H9 (cell line): ENCODE results near the gene NAPA. TPM values are rescaled to one million over a fixed set of nuclear protein-coding genes. Genes with fewer than 3 reads are reported as not detected.

Source experiments
- DNase-seq: peaks from one replicate; pipeline ENCODE4 v3.0.0-alpha.2; 2017
- H2AFZ ChIP-seq: one replicate; pipeline ENCODE4 v1.6.1; 2013; ENCODE audit warnings: mild to moderate bottlenecking, low read length, control low read depth, moderate library complexity
- H2AK5ac ChIP-seq: 2 replicates; pipeline ENCODE4 v1.6.1; 2013; ENCODE audit warnings: low read length, control low read depth, mixed read lengths; ENCODE audit not compliant: insufficient read length
- H2BK120ac ChIP-seq: one replicate; pipeline ENCODE4 v1.6.1; 2013; ENCODE audit warnings: low read depth, mild to moderate bottlenecking, low read length, control low read depth, inconsistent platforms; ENCODE audit not compliant: poor library complexity, severe bottlenecking
- H2BK12ac ChIP-seq: 2 replicates; pipeline ENCODE4 v1.6.1; 2013; ENCODE audit warnings: low read length, control low read depth, mixed read lengths, low read depth; ENCODE audit not compliant: insufficient read length
- H2BK15ac ChIP-seq: 2 replicates; pipeline ENCODE4 v1.6.1; 2013; ENCODE audit warnings: low read depth, low read length, control low read depth
- H2BK20ac ChIP-seq: one replicate; pipeline ENCODE4 v1.6.1; 2013; ENCODE audit warnings: low read depth, mild to moderate bottlenecking, low read length, control low read depth, inconsistent platforms; ENCODE audit not compliant: poor library complexity, severe bottlenecking
- H2BK5ac ChIP-seq: 2 replicates; pipeline ENCODE4 v1.6.1; 2013; ENCODE audit warnings: low read length, control low read depth, mixed read lengths; ENCODE audit not compliant: insufficient read length
- H3K14ac ChIP-seq: 2 replicates; pipeline ENCODE4 v1.6.1; 2013; ENCODE audit warnings: low read length, control low read depth; ENCODE audit not compliant: insufficient read depth
- H3K18ac ChIP-seq: 2 replicates; pipeline ENCODE4 v1.6.1; 2013; ENCODE audit warnings: low read depth, mild to moderate bottlenecking, mixed read lengths, low read length, control low read depth; ENCODE audit not compliant: insufficient read length
- H3K23ac ChIP-seq: 2 replicates; pipeline ENCODE4 v1.6.1; 2013; ENCODE audit warnings: low read length, control low read depth, mixed read lengths, low read depth; ENCODE audit not compliant: insufficient read length
- H3K23me2 ChIP-seq: 2 replicates; pipeline ENCODE4 v1.6.1; 2013; ENCODE audit warnings: low read depth, mild to moderate bottlenecking, mixed read lengths, low read length, control low read depth; ENCODE audit not compliant: insufficient read length, poor library complexity, severe bottlenecking
- H3K27ac ChIP-seq: 2 replicates; pipeline ENCODE4 v1.5.1; 2013; ENCODE audit warnings: low read length, control low read depth, mixed read lengths, low read depth; ENCODE audit not compliant: insufficient read length
- H3K27me3 ChIP-seq: 2 replicates; pipeline ENCODE4 v1.6.1; 2013; ENCODE audit warnings: low read length, control low read depth, inconsistent platforms; ENCODE audit not compliant: insufficient read depth
- H3K4ac ChIP-seq: 2 replicates; pipeline ENCODE4 v1.6.1; 2013; ENCODE audit warnings: low read depth, mild to moderate bottlenecking, control low read depth, inconsistent platforms, low read length, moderate library complexity
- H3K4me1 ChIP-seq: 2 replicates; pipeline ENCODE4 v1.6.1; 2013; ENCODE audit warnings: low read length, control low read depth, inconsistent platforms; ENCODE audit not compliant: insufficient read depth
- H3K4me2 ChIP-seq: 2 replicates; pipeline ENCODE4 v1.6.1; 2013; ENCODE audit warnings: low read length, control low read depth, mixed read lengths; ENCODE audit not compliant: insufficient read length, insufficient read depth
- H3K56ac ChIP-seq: 2 replicates; pipeline ENCODE4 v1.6.1; 2013; ENCODE audit warnings: low read depth, mild to moderate bottlenecking, mixed read lengths, low read length, control low read depth; ENCODE audit not compliant: insufficient read length
- H3K79me1 ChIP-seq: 2 replicates; pipeline ENCODE4 v1.6.1; 2013; ENCODE audit warnings: low read depth, mild to moderate bottlenecking, moderate library complexity, low read length, control low read depth, inconsistent platforms; ENCODE audit not compliant: insufficient read depth, poor library complexity, severe bottlenecking
- H3K79me2 ChIP-seq: 2 replicates; pipeline ENCODE4 v1.6.1; 2013; ENCODE audit warnings: low read length, control low read depth, inconsistent platforms; ENCODE audit not compliant: insufficient read depth
- H3K9ac ChIP-seq: 2 replicates; pipeline ENCODE4 v1.6.1; 2013; ENCODE audit warnings: low read length, control low read depth, mixed read lengths; ENCODE audit not compliant: insufficient read length; ENCODE audit errors: extremely low read depth
- H3K9me3 ChIP-seq: one replicate; pipeline ENCODE4 v1.6.1; 2013; ENCODE audit warnings: low read depth, low read length, inconsistent platforms; ENCODE audit not compliant: control insufficient read depth
- H3T11ph ChIP-seq: one replicate; pipeline ENCODE4 v1.6.1; 2013; ENCODE audit warnings: mild to moderate bottlenecking, low read length, control low read depth, inconsistent platforms
- H4K20me1 ChIP-seq: one replicate; pipeline ENCODE4 v1.6.1; 2013; ENCODE audit not compliant: control insufficient read depth, insufficient read length, insufficient read depth
- H4K5ac ChIP-seq: 2 replicates; pipeline ENCODE4 v1.6.1; 2013; ENCODE audit warnings: low read depth, mild to moderate bottlenecking, mixed read lengths, low read length, control low read depth; ENCODE audit not compliant: insufficient read length
- H4K8ac ChIP-seq: replicated peaks from 2 replicates; pipeline ENCODE4 v1.6.1; 2013; ENCODE audit warnings: low read length, control low read depth, mixed read lengths, low read depth; ENCODE audit not compliant: insufficient read length
- H4K91ac ChIP-seq: 2 replicates; pipeline ENCODE4 v1.6.1; 2013; ENCODE audit warnings: low read depth, mild to moderate bottlenecking, moderate library complexity, mixed read lengths, low read length, control low read depth; ENCODE audit not compliant: insufficient read length
- H3K27ac Mint-ChIP-seq, 3 experiments: 2 replicates in 2 of 3; 3 replicates in 1 of 3; pipeline ENCODE4 v1.8.0; 2020 to 2021; ENCODE audit warnings: mixed read lengths in 3 of 3, mild to moderate bottlenecking in 1 of 3, moderate library complexity in 1 of 3
- H3K27me3 Mint-ChIP-seq: 2 replicates; pipeline ENCODE4 v1.8.0; 2021; ENCODE audit warnings: low read depth, mild to moderate bottlenecking, moderate library complexity, mixed read lengths
- H3K36me3 Mint-ChIP-seq, 3 experiments: 2 replicates in 2 of 3; 3 replicates in 1 of 3; pipeline ENCODE4 v1.8.0; 2020 to 2021; ENCODE audit warnings: low read depth in 3 of 3, mixed read lengths in 3 of 3; ENCODE audit not compliant: insufficient read depth in 1 of 3
- H3K4me1 Mint-ChIP-seq, 2 experiments: 2 replicates each; pipeline ENCODE4 v1.8.0; 2020; ENCODE audit warnings: mixed read lengths in 2 of 2
- H3K4me3 Mint-ChIP-seq, 2 experiments: 2 replicates in 1 of 2; 3 replicates in 1 of 2; pipeline ENCODE4 v1.8.0; 2020 to 2021; ENCODE audit warnings: mild to moderate bottlenecking in 2 of 2, mixed read lengths in 2 of 2, moderate library complexity in 1 of 2
- H3K9me3 Mint-ChIP-seq, 2 experiments: 2 replicates in 1 of 2; 3 replicates in 1 of 2; pipeline ENCODE4 v1.8.0; 2020; ENCODE audit warnings: mild to moderate bottlenecking in 2 of 2, mixed read lengths in 2 of 2, moderate library complexity in 1 of 2
- WGBS: extraction: QIAGEN DNeasy Blood & Tissue Kit; methylation state at CpG from one replicate; pipeline ENCODE4 v1.1.7; 2013; ENCODE audit warnings: missing lambda C conversion rate, low lambda C conversion rate, mixed read lengths; ENCODE audit not compliant: insufficient read length; ENCODE audit errors: extremely low coverage; 5-methylcytosine and 5-hydroxymethylcytosine counted together
- total RNA-seq: library from RNA; stranded (reverse); gene quantifications from 2 replicates; pipeline ENCODE4 v1.2.1, GENCODE V29; 2021
- TF ChIP-seq, protein P1 (sequence below): fragments of 200-600 bp; sonication (generic); conservative IDR thresholded peaks from 3 replicates; pipeline ENCODE4 v1.8.0; 2021; ENCODE audit warnings: antibody characterized with exemption, mild to moderate bottlenecking

Gene NAPA
- total RNA-seq, 1 experiment from 2014 or later: 62.8 TPM

- Histone ChIP-seq H3K27ac (no peak overlapping the region), H3K4me2 (no peak overlapping the region), H4K5ac (no peak overlapping the region), H3K14ac (no peak overlapping the region), H3K23ac (peak overlapping the region; percentile 18), H3K4ac (no peak overlapping the region), H3K79me1 (no peaks in the 10 kb centered on the region), H4K91ac (no peak overlapping the region), H2AFZ (no peak overlapping the region), H3K4me1 (no peaks in the 10 kb centered on the region; the same call in 1 of the 2 replicates), H4K20me1 (no peaks in the 10 kb centered on the region), H2BK20ac (no peak overlapping the region), H3T11ph (no peak overlapping the region), H3K18ac (no peak overlapping the region), H3K79me2 (no peaks in the 10 kb centered on the region), H3K23me2 (no peaks in the 10 kb centered on the region), H4K8ac (no peak overlapping the region), H3K9ac (no peak overlapping the region), H3K27me3 (peaks cover 2% of the 10 kb centered on the region; the same call in 1 of the 2 replicates), H2BK15ac (no peak overlapping the region), H3K56ac (no peak overlapping the region), H2AK5ac (no peak overlapping the region), H3K9me3 (no peaks in the 10 kb centered on the region), H2BK120ac (no peak overlapping the region), H2BK12ac (no peak overlapping the region), H2BK5ac (no peak overlapping the region)
- H3K36me3 Mint-ChIP-seq: peaks cover 5 to 11% (median 6%) of the 10 kb centered on the region in 3 experiments; a peak in 6 of 7 replicates
- TF ChIP-seq, protein P1, sequence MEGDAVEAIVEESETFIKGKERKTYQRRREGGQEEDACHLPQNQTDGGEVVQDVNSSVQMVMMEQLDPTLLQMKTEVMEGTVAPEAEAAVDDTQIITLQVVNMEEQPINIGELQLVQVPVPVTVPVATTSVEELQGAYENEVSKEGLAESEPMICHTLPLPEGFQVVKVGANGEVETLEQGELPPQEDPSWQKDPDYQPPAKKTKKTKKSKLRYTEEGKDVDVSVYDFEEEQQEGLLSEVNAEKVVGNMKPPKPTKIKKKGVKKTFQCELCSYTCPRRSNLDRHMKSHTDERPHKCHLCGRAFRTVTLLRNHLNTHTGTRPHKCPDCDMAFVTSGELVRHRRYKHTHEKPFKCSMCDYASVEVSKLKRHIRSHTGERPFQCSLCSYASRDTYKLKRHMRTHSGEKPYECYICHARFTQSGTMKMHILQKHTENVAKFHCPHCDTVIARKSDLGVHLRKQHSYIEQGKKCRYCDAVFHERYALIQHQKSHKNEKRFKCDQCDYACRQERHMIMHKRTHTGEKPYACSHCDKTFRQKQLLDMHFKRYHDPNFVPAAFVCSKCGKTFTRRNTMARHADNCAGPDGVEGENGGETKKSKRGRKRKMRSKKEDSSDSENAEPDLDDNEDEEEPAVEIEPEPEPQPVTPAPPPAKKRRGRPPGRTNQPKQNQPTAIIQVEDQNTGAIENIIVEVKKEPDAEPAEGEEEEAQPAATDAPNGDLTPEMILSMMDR: no peak
- DNase-seq: no peak
- H3K27me3 Mint-ChIP-seq: peaks cover 8% of the 10 kb centered on the region; the same call in 1 of the 2 replicates
- H3K27ac Mint-ChIP-seq: no peak overlapping the region
- H3K9me3 Mint-ChIP-seq: no peaks in the 10 kb centered on the region
- no peak overlapping the region for H3K4me3 Mint-ChIP-seq
- no CpG with 5 or more reads among the region's 14 CpGs for WGBS
- peaks cover 1 to 8% of the 10 kb centered on the region in 2 experiments for H3K4me1 Mint-ChIP-seq
These were observed 55.4 kb downstream of the NAPA start for GRCh38 chr19:47459477-47459876.
